Prostate gland (tissue), 2 donors: ENCODE measurements around the gene ARID3C. TPM values are rescaled to one million over a fixed set of nuclear protein-coding genes. Genes with fewer than 3 reads are reported as not detected.

Source experiments
- DNase-seq: peaks from one replicate; pipeline ENCODE4 v3.0.0-alpha.2; 2019; ENCODE audit warnings: low spot score
- H3K27ac ChIP-seq, 2 donors: fragments of 200-600 bp; sonication (generic); 2 replicates each; pipeline ENCODE4 v1.5.1; 2017 to 2019
- H3K27me3 ChIP-seq: fragments of 200-600 bp; sonication (generic); replicated peaks from 2 replicates; pipeline ENCODE4 v1.5.1; 2019; ENCODE audit not compliant: insufficient read depth
- H3K36me3 ChIP-seq, 2 donors: fragments of 200-600 bp; sonication (generic); 1 replicate in 1 of 2; 2 replicates in 1 of 2; pipeline versions ENCODE4 v1.5.1 to v1.8.1; 2017 to 2019
- H3K4me1 ChIP-seq: fragments of 200-600 bp; sonication (generic); replicated peaks from 2 replicates; pipeline ENCODE4 v1.5.1; 2019
- H3K4me3 ChIP-seq, 2 donors: fragments of 200-600 bp; sonication (generic); 2 replicates each; pipeline ENCODE4 v1.5.1; 2017 to 2019
- H3K9me3 ChIP-seq: fragments of 200-600 bp; sonication (generic); 2 replicates; pipeline ENCODE4 v1.5.1; 2017
- CTCF ChIP-seq, 4 experiments: fragments of 200-600 bp in 2 of 4; fragments of 450-650 bp in 2 of 4; sonication (generic) in 2 of 4; IDR thresholded peaks; 1 replicate in 3 of 4; 2 replicates in 1 of 4; pipeline ENCODE4 v1.5.1; 2016 to 2019; ENCODE audit warnings: antibody characterized with exemption in 4 of 4, mild to moderate bottlenecking in 2 of 4, moderate library complexity in 2 of 4
- POLR2A ChIP-seq: fragments of 450-650 bp; IDR thresholded peaks from one replicate; pipeline ENCODE4 v1.6.1; 2016; ENCODE audit warnings: antibody characterized with exemption, mild to moderate bottlenecking
- POLR2AphosphoS5 ChIP-seq: sonication (generic); formaldehyde crosslinking; IDR thresholded peaks from one replicate; pipeline ENCODE4 v1.6.1; 2017; ENCODE audit warnings: antibody characterized with exemption
- WGBS: methylation state at CpG from one replicate; pipeline ENCODE4 v1.1.5; 2018; 5-methylcytosine and 5-hydroxymethylcytosine counted together
- intact Hi-C: fragments of 100-400 bp; cut with DNase I; formaldehyde crosslinking; loops from one replicate; pipeline ENCODE4 v1.14.2; 2022
- total RNA-seq, 2 donors: library from RNA; depleted of rRNA; stranded (reverse); fragments of >200 nt; gene quantifications; one replicate each; pipeline ENCODE4 v1.1.0, GENCODE V29; 2016

Gene ARID3C
- total RNA-seq, 2 donors from 2014 or later = 1.1 TPM; not detected in 1

GRCh38 chr9:34652602-34653000, 23.7 kb upstream of the ARID3C start:
- Histone ChIP-seq H3K4me3 (peak overlapping the region in 1 of 2 donors; percentile 23), H3K9me3 (no peaks in the 10 kb centered on the region), H3K27ac (peak overlapping the region; percentile 79 to 83), H3K36me3 (peaks cover 4 to 5% of the 10 kb centered on the region in 2 donors), H3K27me3 (no peaks in the 10 kb centered on the region), H3K4me1 (peaks cover 25% of the 10 kb centered on the region)
- DNase-seq = no peak
- WGBS = 28% methylated on average over 5 of the region's 5 CpGs
- intact Hi-C loops = no loop called here
- TF ChIP-seq POLR2A (no peak), POLR2AphosphoS5 (no peak), CTCF (IDR thresholded peaks at IDR 0.05) (no peak)

GRCh38 chr9:34651876-34652601, 23.2 kb upstream of the ARID3C start, which contains the start of gene IL11RA:
Gene IL11RA (plus strand): TSS chr9:34652185. CDS start chr9:34655218, 3,033 bp downstream.
- H3K27me3 ChIP-seq = no peaks in the 10 kb centered on the region
- peak; percentile 80 for DNase-seq
- peak within 1 kb of the TSS; percentile 23 to 31 for H3K4me3 ChIP-seq
- intact Hi-C loops = no loop called here
- H3K9me3 ChIP-seq = no peaks in the 10 kb centered on the region
- 3% methylated on average over 24 of the region's 24 CpGs for WGBS
- TF ChIP-seq CTCF (IDR thresholded peaks at IDR 0.05) (peak in 1 of 4 experiments; percentile 3), POLR2AphosphoS5 (peak; percentile 73), POLR2A (peak; percentile 31)
- H3K4me1 ChIP-seq = peaks cover 28% of the 10 kb centered on the region
- peak within 1 kb of the TSS; percentile 79 to 83 for H3K27ac ChIP-seq
- H3K36me3 ChIP-seq = peaks cover 4 to 5% of the 10 kb centered on the region in 2 donors

- Histone ChIP-seq H3K4me1 (peaks cover 28% of the 10 kb centered on the region), H3K9me3 (no peaks in the 10 kb centered on the region), H3K27me3 (no peaks in the 10 kb centered on the region), H3K27ac (peak overlapping the region; percentile 79 to 83), H3K36me3 (peaks cover 4 to 5% of the 10 kb centered on the region in 2 donors), H3K4me3 (peak overlapping the region in 1 of 2 donors; percentile 31)
- TF ChIP-seq POLR2AphosphoS5 (no peak), CTCF (IDR thresholded peaks at IDR 0.05) (no peak), POLR2A (no peak)
- 34% methylated on average over 4 of the region's 4 CpGs for WGBS
- DNase-seq = no peak
- intact Hi-C loops = no loop called here
Measured at GRCh38 chr9:34651321-34651720, 22.5 kb upstream of the ARID3C start.

GRCh38 chr9:34650816-34651215, 21.9 kb upstream of the ARID3C start:
- Histone ChIP-seq H3K36me3 (peaks cover 4 to 5% of the 10 kb centered on the region in 2 donors), H3K27me3 (no peaks in the 10 kb centered on the region), H3K4me3 (no peak overlapping the region), H3K27ac (peak overlapping the region in 1 of 2 donors; percentile 79), H3K4me1 (peaks cover 28% of the 10 kb centered on the region), H3K9me3 (no peaks in the 10 kb centered on the region)
- no peak for DNase-seq
- TF ChIP-seq POLR2A = no peak
- no peak for TF ChIP-seq CTCF (IDR thresholded peaks at IDR 0.05)
- no peak for TF ChIP-seq POLR2AphosphoS5
- intact Hi-C loops = no loop called here
- WGBS = 82% methylated on average over 5 of the region's 5 CpGs

GRCh38 chr9:34648673-34649072, 19.8 kb upstream of the ARID3C start:
- Histone ChIP-seq H3K27ac (no peak overlapping the region), H3K36me3 (peaks cover 4 to 5% of the 10 kb centered on the region in 2 donors), H3K27me3 (no peaks in the 10 kb centered on the region), H3K4me1 (peaks cover 15% of the 10 kb centered on the region), H3K4me3 (no peak overlapping the region), H3K9me3 (no peaks in the 10 kb centered on the region)
- intact Hi-C loops = no loop called here
- TF ChIP-seq POLR2AphosphoS5 = no peak
- no peak for TF ChIP-seq POLR2A
- TF ChIP-seq CTCF (IDR thresholded peaks at IDR 0.05) = no peak
- DNase-seq = no peak
- WGBS = 94% methylated on average over 8 of the region's 8 CpGs
